Stimulated activated CD4-positive, alpha-beta T cell treated with anti-CD3 and anti-CD28 coated beads, Interleukin-4, amount 100 ng/mL, for 4 hours (primary cell): ENCODE data around the gene FGF1.

ENCODE experiments used
- DNase-seq, 2 experiments: peaks; one replicate each; pipeline ENCODE4 v3.0.0-alpha.2; 2020

The FGF1 gene

DNA sequence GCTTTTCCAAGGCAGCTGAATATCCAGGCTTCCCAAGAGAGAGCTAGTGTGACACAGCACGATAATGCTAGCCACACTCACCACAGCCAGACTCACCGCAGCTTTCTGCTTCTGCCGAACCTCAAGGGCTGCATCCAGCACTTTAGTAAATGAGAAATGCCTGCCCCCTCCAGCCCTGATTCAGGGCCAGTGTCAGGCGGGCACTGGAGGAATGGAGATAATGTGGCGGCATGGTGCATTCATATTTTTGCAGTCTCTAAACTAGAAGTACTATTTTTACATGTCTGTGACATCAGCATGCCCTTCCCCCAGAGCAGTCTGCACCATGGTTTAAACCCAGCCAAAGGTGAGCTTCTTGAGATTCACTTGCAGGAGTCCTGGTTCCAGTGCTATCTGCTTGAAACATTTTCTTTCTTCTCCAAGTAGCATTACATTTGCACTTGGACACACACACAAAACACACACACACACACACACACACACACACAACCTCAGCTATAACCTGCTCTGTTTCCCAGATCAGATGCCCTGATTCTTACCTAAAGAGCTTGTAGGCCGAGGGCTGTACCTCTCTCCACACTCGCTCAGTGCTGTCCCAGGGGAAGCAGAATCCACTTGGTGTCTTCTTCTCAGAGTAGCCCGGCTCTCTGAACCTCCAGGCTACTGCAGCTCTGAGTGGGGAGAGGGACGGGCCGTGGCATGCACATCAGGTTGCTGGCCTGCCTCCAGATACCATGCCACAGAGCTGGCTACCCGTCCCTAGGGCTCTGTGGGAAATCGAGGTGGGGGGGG is at the start of gene FGF1:
Gene FGF1, minus strand, starts transcription at position 673 of the 792 bp plus-strand sequence. CDS start 71,963 bp downstream, outside the sequence.
- no peak for DNase-seq

DNA sequence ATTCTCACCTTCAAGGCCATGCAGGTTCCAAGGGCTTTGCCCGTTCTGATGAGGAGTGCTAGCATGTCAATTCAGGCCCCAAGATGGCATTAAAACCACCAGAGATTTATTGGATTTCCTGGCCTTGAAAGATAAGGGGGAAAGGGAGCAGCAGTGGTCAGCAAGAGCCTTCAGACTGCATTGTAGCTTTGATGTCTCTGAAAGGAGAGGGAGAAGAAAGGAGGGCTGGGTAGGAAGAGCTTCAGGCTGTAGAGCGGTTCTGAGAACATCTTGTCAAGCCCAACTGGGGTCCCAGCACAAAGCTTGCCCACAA is 41.8 kb upstream of the FGF1 start:
- no peak for DNase-seq

DNA sequence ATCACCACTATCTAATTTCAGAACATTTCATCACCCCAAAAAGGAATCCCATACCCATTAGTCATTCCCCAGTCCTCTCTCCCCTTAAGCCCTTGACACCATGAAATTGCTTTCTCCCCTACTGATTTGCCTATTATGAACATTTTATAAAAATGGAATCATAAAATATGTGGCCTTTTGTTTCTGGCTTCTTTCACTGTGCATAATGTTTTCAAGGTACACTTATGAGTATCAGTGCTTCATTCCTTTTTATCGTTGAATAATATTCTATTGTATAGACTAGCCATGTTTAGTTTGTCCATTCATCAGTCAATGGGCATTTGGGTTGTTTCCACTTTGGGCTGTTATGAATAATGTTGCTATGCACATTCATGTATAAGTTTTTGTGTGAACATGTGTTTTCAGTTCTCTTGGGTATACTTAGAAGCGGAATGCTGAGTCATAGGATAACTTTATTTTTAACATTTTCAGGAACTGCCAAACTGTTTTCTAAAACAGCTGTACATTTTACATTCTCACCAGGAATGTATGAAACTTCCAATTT is 40.4 kb upstream of the FGF1 start:
- DNase-seq = no peak

DNA sequence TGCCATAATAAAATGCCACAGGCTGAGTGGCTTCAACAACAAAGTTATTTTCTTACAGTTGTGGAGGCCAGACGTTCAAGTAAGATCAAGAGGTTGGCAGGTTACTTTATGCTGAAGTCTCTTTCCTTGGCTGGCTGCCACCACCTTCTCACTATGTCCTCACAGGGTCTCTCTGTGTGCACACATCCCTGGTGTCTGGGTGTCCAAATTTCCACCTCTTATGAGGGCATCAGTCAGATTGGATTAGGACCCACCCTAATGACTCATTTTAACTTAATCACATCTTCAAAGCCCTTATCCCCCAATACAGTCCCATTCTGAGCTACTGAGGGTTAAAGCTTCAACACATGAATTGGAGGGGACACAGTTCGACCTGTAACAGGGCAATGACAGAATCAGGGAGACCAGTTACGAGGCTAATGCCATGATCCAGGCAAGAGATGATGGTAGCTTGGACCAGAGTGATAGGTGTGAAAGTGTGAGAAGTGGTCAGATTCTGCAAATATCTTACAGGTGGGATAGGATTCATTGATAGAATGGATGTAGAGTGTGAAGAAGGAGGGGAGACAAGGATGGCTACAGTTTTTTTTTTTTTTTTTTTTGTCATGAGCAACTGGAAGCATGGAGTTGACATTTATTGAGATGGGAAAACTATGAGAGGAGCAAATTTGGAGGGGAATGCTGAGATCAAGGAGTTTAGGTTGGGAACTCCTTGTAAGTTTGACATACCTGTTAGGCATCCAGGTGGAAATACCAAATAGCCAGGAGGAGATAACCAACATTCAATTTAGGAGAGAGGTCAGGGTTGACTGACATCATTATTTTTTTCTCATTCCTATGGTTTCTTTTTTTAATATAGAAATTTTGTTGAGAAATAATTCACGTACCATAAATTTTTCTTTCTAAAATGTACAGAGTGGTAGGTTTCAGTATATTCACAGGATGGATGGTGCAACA is 39.6 kb upstream of the FGF1 start:
- DNase-seq = no peak

DNA sequence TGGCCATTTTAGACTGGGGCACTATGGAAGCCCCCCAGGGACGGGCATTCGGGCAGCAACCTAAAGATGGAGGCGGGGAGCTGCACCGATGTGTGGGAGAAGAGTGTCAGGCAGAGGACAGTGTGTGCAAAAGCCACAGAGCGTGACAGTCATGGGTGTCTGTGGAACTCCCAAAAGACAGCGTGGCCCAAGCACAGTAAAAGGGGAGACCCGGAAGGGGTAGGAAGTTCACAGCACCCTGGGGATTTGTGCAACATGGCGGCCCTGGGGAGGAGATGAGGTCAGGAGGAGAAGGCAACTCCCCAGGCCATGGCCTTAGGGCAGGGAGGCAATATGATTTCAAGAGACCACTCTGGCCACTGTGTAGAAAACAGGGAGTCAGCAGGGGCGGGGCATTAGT is 38.9 kb upstream of the FGF1 start:
- no peak for DNase-seq

DNA sequence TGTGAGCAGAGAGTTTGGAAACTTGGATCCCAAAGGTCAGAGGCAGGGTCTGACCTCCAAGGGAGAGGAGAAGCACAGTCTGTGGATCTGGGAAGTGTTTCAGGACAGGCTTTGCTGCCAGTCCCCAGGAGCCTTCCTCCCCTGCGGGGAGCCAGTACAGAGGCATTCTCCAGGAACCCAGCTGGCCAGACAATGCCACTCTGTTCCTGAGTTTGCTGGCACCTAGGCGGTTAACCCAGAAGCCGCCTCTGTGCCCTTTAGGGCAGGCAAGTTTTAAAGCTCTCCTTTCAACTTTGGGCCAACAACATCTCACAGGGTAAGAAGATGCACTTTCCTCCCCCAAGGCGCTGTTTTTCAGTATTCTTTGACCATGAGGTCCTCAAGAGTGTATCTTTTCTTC is 37.0 kb upstream of the FGF1 start:
- DNase-seq = no peak

DNA sequence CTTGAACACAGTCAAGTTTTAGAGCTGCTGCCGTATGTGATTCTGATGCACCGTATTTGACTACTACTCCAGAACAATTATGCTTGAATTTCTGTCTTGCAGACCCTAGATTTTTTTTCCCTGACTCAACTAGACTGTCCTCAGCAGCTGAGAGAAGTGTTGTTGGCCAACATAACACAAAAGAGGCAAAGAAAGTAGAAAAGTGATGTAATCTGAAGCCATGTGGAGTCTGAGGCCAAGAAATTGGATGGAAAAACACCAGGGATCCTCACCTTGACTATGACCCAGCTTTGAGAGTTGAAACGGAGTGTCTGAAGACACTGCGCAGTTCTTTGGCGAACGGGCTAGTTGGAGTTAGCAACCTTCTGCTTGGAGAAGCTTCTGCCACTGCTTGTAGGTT is 36.3 kb upstream of the FGF1 start:
- no peak for DNase-seq

DNA sequence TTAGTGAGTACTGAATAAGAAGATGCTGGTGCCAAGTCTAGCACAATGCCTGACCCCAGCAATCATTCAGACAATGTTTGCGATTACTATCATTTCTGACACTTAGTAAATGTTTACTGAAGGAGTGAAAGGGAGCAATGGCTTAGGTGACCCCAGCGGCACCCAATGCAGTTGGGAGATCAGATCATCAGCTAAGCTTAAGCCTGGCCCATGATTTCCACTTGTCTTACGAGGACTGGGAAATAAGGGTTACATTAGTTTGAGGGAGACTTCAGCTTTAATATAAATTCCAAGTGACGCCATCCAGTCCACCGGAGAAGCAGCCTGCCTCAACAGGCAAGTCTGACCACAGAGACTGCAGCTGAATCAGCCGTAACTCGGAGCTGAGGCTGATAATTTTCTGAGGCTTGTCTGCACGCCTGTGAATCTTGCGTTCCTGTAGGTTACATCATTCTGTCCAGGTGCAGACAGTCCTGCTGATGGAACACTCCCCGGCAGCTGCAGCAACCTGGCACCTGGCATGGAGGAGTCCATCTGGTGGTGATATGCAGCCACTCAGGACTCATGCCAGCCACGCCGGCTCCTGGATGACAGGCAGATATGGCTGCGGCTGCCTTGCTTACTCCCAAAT is 34.9 kb upstream of the FGF1 start:
- DNase-seq = no peak

DNA sequence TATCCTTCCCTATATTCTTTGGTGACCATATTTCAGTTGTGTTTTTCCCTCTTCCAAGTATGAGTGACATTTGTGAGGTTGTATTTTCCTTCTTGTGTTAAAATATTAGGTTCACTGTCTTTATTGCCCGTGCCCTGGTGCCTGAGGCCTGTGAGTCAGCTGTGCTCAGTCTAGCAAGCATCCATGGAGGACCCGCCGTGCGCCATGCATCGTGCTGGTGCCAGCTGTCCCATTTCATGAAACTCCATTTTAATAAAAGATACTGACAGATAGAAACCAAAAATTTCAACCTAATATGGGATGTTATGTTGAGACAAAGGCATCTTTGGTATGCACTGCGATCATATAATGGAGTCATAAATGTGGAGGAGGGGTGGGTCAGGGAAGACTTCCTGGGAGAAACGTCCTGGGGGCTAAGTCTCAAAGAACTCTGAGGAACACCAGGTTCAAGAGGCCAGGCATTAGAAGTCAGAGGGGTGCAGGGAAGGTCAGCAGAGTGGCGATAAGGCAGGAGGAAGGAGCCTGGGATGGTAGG is 34.0 kb upstream of the FGF1 start:
- DNase-seq = no peak

DNA sequence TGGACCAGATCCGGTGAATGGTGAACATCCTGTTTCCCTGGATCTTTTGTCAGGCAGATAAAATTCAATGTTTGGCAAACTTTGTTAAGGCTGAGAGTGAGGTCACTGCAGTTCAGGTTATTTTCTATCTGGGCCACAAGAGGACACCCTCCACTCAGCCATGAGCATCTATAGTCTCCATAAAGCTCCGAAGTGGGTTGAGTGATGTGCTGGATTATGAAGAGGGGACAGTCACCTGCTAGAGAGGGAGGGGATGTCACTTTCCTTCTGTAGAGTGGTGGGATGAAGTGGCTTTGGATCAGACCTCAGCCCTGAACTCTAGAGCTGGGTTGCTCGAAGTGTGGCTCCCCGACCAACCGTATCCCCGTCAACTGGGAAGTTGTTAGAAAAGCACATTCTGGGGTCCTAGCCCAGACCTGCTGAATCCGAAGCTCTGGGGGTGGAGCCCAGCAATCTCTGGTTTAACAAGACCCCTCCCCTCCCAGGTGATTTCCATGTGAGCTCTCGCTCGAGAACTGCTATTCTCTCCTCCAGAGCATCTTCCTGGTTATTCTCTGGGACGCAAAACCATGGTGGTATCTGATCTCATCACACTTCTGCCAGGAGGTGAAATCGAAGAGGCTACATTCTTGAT is 31.8 kb upstream of the FGF1 start:
- DNase-seq = no peak

DNA sequence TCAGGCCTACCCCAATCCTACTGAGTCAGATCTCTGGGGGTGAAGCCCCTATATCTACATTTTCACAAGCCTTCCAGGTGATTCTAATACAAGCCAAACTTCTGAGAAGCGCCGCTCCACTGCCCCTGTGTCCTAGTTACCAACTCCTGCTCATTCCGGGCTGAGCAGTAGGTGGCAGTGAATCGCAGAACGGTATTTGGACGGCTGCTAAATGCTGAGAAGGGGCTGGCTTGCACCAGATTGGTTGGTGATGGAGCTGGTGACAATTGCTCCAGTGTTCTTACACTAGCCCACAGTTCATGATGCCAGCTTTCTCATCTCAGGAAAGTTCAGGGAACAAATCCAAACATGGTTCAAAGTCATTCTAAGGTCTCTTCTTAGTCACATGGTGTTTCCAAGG is 31.1 kb upstream of the FGF1 start:
- peak in 1 of 2 experiments; percentile 7 for DNase-seq

DNA sequence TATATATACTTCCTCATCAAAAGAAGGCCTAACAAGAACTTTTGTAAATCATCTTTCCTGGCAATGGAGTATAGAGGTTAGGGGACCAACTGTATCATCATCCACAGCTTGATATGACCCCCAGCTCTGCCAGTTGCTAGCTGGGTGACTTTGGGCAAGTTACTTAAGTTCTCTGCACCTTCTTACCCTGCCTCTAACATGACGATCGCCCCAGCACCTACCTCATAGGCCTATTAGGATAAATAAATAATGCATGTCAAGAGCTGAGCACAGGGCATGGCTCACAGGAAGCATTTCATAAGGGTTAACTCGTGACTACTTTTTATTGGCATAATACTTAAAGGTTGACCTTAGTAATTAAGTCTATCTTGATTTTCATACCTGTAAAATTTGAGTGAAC is 29.4 kb upstream of the FGF1 start:
- DNase-seq = no peak

DNA sequence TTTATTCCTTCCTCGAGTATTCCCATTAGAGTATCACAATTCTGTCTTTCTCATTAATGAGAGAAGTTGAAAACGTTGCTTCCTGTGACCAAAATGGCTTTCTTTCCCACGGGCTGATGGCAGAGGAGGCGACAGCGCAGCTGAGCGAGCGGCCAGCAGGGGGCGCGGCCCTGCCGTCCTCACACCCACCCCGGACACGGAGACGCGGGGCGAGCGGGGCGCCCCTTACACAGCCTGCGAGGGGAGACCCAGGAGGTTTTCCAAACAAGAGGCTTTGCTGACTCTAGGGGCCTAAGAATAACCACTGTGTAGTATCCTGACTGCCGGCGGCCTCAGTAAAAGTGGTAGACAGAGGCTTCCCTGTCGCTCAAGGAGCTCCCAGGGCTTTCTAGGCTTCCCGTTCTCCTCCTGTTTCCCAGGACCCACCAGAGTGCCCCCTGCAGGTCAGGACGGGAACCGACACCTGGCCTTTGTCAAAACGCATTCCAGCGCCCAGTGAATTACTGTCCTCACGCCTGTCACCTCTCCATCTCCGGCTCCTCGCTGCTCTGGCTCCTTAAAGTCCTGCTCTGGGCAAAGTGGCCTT is 27.3 kb upstream of the FGF1 start:
- peak; percentile 80 to 88 for DNase-seq

DNA sequence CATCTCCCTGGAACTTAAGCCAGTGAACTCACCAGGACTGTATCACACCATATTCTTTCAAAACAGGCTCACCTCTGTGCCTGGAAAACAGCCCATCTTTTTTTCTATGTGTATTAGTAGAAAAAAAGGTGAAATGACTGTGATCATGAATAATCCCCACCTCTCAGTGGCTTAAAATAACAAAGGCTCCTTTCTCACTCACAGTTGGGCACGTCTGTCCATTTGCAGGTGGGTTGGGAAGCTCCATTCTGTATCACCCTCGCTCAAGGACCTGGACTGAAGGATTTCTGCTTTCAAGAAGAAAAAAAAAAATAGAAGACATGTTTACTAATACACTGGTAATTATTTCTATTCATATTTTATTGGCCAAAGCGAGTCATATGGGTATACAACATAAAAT is 17.3 kb upstream of the FGF1 start:
- DNase-seq = no peak

DNA sequence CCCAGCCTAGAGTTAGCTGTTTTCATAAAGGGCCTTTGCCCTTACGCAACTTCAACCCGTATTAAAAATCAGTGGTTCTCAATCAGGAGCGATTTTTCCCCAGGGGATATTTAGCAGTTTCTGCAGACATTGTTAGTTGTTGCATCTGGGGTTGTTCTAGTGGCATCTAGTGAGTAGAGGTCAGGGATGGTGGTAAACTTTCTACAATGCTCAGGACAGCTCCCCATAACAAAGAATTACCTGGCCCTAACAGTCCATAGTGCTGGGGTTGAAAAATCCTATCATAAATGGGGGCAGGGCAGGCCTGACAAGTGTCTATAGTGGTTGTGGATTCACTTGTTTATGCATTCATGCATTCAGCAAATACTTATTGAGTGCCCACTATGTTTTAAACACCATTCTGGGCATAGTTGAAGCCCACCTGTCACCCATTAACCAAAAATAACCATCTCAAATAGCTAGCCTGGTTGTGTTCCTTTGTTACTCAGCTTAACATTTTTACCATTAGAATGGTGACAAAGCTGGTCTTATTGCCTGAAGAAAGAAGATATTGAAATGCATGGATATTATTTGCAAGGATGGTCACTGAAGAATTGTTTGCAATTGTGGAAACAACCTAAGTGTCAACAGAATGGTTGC is 15.9 kb upstream of the FGF1 start:
- DNase-seq = no peak

DNA sequence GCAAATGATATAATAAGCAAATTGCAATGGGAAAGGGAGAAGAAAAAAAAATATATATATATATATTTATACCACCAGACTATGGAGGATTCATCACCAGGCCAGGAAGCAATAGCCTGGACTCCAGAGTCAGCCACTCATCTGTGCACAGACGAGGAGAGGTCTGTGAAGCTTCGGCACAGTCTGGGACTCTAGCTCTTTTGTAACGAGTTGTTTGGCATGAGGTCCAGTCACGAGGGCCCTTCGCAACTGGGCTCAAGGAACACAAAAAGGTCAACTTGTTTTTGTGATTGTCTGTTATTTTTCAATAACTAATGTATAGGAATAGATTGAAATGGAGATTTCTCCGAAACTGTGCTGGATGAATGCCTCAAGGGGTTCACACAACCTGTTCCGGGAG is 14.7 kb upstream of the FGF1 start:
- no peak for DNase-seq

DNA sequence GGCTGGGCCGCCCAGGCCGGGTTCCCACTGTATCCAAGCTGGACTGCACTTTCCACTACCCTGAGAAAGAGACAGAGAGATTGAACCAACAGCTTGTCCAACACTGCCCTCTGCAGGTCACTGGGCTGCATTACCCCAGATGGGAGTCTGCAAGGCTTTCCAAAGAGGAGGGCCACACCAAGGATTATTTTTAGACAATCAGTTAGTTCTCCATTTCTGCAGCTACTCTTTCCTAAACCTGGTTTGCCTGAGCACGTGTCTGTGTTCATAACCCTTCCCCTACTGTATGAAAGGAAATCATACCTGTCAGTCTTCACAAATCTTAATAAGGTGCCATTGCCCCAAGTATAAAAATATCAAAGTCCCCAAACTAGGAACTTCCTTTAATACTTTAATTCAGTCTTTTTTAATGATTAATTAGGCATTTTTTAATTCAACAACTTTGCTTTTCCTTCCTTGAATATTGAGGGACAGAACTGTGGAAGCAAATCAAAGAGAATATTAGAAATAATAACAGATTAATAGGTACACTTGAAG is 13.4 kb upstream of the FGF1 start:
- DNase-seq = peak; percentile 64 to 69

DNA sequence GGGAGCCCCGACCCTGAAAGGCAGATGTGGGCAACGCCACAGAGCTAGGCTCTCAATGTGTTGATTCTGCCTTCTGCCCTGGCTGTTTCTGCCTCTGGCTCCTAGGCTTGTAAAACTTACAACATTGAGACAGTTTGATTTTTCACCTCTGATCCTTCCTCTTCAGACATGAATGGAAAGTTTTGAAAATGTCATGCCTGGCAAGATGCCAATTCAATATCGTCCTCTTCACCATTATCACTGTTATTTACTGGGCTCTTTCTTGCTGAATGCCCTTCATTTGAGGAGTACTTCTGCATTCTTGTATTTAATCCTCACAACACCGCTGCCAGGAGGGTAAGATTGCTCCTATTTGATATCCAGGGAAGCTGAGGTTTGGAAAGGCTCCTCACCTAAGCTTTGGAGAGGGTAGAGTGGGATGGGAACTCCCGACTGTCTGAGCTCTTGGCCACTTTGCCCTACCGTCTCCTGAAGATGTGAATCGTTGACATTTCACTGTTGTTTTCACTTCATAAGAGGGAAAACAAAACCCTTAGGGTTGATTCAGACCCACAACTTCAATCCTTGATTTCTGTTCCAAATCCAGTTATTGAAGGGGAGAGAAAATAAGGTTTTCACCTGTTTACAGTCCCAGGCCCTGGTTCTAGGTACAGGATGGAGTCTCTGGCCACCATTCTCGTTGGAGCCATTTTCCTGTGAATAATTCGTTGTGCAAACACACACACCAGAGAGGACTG is 12.7 kb upstream of the FGF1 start:
- DNase-seq = no peak

DNA sequence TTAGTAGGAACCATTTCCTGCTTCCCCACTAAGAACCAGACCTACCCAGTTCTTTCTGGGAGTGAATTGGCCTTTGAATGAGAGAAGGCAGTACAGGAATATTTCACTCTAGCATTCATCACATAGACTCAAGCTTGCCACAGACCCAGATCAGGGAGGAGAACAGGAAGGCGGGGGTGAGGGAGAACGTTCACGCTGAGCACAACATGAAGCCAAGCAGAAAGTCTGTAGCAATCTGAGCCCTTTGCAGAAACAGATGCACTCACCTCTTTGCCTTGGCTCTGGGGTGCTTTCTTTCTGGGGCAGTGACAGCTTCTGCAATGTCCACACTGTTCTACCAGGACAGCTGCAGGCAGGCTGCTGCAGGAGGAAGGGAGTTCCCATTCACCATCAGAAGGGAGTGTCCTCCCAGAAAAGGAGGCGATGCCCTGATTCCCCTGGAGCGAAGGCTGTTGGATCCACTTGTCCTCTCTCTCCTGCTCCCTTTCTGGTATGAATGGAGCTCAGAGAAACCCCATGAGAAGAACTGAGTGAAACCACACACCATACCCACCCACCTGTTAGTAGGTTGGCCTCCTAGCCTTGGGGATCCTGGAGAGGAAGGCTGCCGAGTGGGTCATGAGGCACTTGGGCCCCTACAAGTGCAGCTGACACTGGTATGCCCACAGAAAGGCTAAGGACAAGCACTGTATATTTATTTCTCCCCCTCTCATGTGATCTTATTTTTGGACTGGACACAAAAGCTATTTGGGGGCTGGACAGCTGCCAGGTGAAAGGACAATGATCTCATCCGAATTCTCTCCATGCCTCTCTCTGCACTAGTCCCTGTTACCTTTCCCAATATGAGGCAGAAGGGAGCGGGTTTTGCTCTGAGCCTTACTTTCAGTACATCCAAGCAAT is 11.7 kb upstream of the FGF1 start:
- no peak for DNase-seq

DNA sequence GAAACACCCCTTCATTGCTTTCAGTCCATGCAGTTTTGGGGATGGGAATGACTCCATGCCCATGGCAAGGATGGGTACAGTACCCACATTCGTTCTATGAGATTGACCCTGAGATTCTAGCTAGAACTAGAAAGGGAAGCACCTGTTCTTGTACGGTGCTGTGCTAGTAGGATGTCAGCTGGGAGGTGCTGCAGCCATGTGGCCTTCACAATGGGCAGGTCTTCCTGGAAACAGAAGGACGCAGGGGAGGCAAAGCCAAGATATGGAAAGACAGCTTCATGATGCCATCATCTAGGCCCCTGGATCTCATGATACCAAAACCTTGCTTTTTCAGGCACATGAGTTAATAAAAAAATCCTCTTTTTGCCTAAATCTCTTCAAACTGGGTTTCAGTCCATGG is 10.5 kb upstream of the FGF1 start:
- DNase-seq = no peak
